OCI-LY7 (cell line): ENCODE measurements around the gene LCN2.

Experiments used
- EZH2phosphoT487 ChIP-seq: fragments of 200-600 bp; sonication (generic); IDR thresholded peaks from 2 replicates; pipeline ENCODE4 v1.6.1; 2018; ENCODE audit warnings: low read depth, borderline replicate concordance, mild to moderate bottlenecking, mixed run types, antibody characterized with exemption, low read length, moderate library complexity, mixed read lengths
- TF ChIP-seq, protein P1 (sequence below): fragments of 200-600 bp; sonication (generic); conservative IDR thresholded peaks from 2 replicates; pipeline ENCODE4 v1.5.1; 2014; ENCODE audit warnings: mild to moderate bottlenecking, antibody characterized with exemption, low read length, moderate library complexity, mixed read lengths

DNA sequence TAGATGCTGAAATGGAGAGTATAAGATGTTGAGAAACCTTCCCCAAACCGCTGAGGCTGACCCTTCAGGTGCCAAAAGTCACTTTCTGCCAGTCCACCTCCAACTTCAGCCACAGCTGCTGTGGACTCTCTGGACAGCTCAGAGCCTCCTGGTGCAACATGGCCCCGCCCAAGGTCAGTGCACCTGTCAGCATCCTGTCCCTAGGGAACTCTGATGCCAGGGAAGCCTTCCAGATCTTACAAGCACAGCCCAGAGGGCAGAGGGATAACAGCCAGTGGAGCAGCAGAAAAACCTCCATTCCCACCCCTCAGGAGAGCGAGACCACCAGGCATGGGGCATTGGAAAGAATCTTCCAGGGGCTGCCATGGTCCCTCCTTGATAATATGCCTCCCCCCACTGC is 11.3 kb upstream of the LCN2 start:
- TF ChIP-seq, protein P1, sequence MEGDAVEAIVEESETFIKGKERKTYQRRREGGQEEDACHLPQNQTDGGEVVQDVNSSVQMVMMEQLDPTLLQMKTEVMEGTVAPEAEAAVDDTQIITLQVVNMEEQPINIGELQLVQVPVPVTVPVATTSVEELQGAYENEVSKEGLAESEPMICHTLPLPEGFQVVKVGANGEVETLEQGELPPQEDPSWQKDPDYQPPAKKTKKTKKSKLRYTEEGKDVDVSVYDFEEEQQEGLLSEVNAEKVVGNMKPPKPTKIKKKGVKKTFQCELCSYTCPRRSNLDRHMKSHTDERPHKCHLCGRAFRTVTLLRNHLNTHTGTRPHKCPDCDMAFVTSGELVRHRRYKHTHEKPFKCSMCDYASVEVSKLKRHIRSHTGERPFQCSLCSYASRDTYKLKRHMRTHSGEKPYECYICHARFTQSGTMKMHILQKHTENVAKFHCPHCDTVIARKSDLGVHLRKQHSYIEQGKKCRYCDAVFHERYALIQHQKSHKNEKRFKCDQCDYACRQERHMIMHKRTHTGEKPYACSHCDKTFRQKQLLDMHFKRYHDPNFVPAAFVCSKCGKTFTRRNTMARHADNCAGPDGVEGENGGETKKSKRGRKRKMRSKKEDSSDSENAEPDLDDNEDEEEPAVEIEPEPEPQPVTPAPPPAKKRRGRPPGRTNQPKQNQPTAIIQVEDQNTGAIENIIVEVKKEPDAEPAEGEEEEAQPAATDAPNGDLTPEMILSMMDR, result no peak
- no peak for TF ChIP-seq EZH2phosphoT487
